Left ventricle myocardium inferior (tissue), 1 donor: ENCODE measurements around the gene TRMT44. TPM values are rescaled to one million over a fixed set of nuclear protein-coding genes. Genes with fewer than 3 reads are reported as not detected.
A peak's percentile ranks its signal among the peaks of the same experiment; 100 is the strongest.

Experiments used
- DNase-seq: peaks from one replicate; pipeline ENCODE4 v3.0.0-alpha.2; 2020
- H3K27ac ChIP-seq: fragments of 200-600 bp; replicated peaks from 2 replicates; pipeline ENCODE4 v1.8.0; 2021
- H3K27me3 ChIP-seq: fragments of 200-600 bp; 2 replicates; pipeline ENCODE4 v1.8.0; 2021; ENCODE audit warnings: low read depth
- H3K36me3 ChIP-seq: fragments of 200-600 bp; 2 replicates; pipeline ENCODE4 v1.8.0; 2021
- H3K4me1 ChIP-seq: fragments of 200-600 bp; 2 replicates; pipeline ENCODE4 v1.8.0; 2021
- H3K4me3 ChIP-seq: fragments of 200-600 bp; 2 replicates; pipeline ENCODE4 v1.8.0; 2021; ENCODE audit warnings: mild to moderate bottlenecking, moderate library complexity
- H3K9me3 ChIP-seq: fragments of 200-600 bp; replicated peaks from 2 replicates; pipeline ENCODE4 v1.8.0; 2021
- CTCF ChIP-seq: fragments of 200-600 bp; IDR thresholded peaks from 2 replicates; pipeline ENCODE4 v1.8.0; 2021; ENCODE audit warnings: antibody characterized with exemption, mild to moderate bottlenecking, borderline replicate concordance
- intact Hi-C: fragments of 100-400 bp; cut with micrococcal nuclease; formaldehyde crosslinking; loops from one replicate; pipeline ENCODE4 v1.11.0; 2022
- total RNA-seq: library from RNA; stranded (reverse); fragmentation: NEBNext Ultra II Directional; extraction: Animal tissue kit (Norgen Biotek cat#: 25700); gene quantifications from one replicate; pipeline ENCODE4 v1.2.1, GENCODE V29; 2021
- donor health status: DM: no; HTN: yes; CAD: no; lungs with severe emphysema.

TRMT44 gene
- total RNA-seq, 1 donor from 2014 or later: 9.2 TPM

GRCh38 chr4:8469550-8469949 is 29.0 kb downstream of the TRMT44 start:
- Histone ChIP-seq H3K36me3 (peaks cover 60% of the 10 kb centered on the region), H3K4me1 (peaks cover 17% of the 10 kb centered on the region), H3K27ac (no peak overlapping the region), H3K4me3 (no peak overlapping the region), H3K27me3 (no peaks in the 10 kb centered on the region), H3K9me3 (no peaks in the 10 kb centered on the region)
- TF ChIP-seq CTCF: no peak
- intact Hi-C loops: loop anchor here (10.0 kb wide), 1 partner anchor 125 kb away; the partner anchor contains the start of gene CPZ
- DNase-seq: no peak

- peaks cover 51% of the 10 kb centered on the region for H3K36me3 ChIP-seq
- no peak for DNase-seq
- no peaks in the 10 kb centered on the region for H3K27me3 ChIP-seq
- H3K9me3 ChIP-seq: no peaks in the 10 kb centered on the region
- H3K4me1 ChIP-seq: peaks cover 17% of the 10 kb centered on the region
- no peak overlapping the region for H3K4me3 ChIP-seq
- TF ChIP-seq CTCF: no peak
- H3K27ac ChIP-seq: no peak overlapping the region
- intact Hi-C loops: no loop called here
These were observed 30.0 kb downstream of the TRMT44 start for GRCh38 chr4:8470451-8471024.

GRCh38 chr4:8471211-8471875 is 30.8 kb downstream of the TRMT44 start:
- no peak for TF ChIP-seq CTCF
- no peaks in the 10 kb centered on the region for H3K9me3 ChIP-seq
- no peak for DNase-seq
- peaks cover 17% of the 10 kb centered on the region for H3K4me1 ChIP-seq
- intact Hi-C loops: no loop called here
- peaks cover 51% of the 10 kb centered on the region for H3K36me3 ChIP-seq
- H3K4me3 ChIP-seq: no peak overlapping the region
- H3K27ac ChIP-seq: no peak overlapping the region
- no peaks in the 10 kb centered on the region for H3K27me3 ChIP-seq

- peaks cover 51% of the 10 kb centered on the region for H3K36me3 ChIP-seq
- TF ChIP-seq CTCF: no peak
- H3K27me3 ChIP-seq: no peaks in the 10 kb centered on the region
- H3K9me3 ChIP-seq: no peaks in the 10 kb centered on the region
- peak overlapping the region; percentile 55 for H3K27ac ChIP-seq
- no peak for DNase-seq
- no peak overlapping the region for H3K4me3 ChIP-seq
- peaks cover 17% of the 10 kb centered on the region for H3K4me1 ChIP-seq
- intact Hi-C loops: no loop called here
These were observed 31.6 kb downstream of the TRMT44 start for GRCh38 chr4:8472158-8472688.

GRCh38 chr4:8472689-8473197 is 32.2 kb downstream of the TRMT44 start:
- intact Hi-C loops: no loop called here
- Histone ChIP-seq H3K36me3 (peaks cover 51% of the 10 kb centered on the region), H3K9me3 (no peaks in the 10 kb centered on the region), H3K27ac (peak overlapping the region; percentile 55), H3K4me1 (peaks cover 17% of the 10 kb centered on the region), H3K27me3 (no peaks in the 10 kb centered on the region), H3K4me3 (no peak overlapping the region)
- TF ChIP-seq CTCF: no peak
- no peak for DNase-seq
